Breast epithelium (tissue), 3 donors: ENCODE data around the gene PUM2.

ENCODE experiments used
- CTCF ChIP-seq, 3 donors: fragments of 450-650 bp; IDR thresholded peaks; one replicate each; pipeline ENCODE4 v1.5.1; 2016 to 2017; ENCODE audit warnings: antibody characterized with exemption in 3 of 3, mild to moderate bottlenecking in 3 of 3, moderate library complexity in 3 of 3
- POLR2A ChIP-seq: fragments of 450-650 bp; IDR thresholded peaks from one replicate; pipeline ENCODE4 v1.6.1; 2016; ENCODE audit warnings: antibody characterized with exemption, mild to moderate bottlenecking, moderate library complexity

GRCh38 chr2:20393986-20394385, 43.3 kb upstream of the PUM2 start:
- TF ChIP-seq POLR2A = no peak
- no peak for TF ChIP-seq CTCF (IDR thresholded peaks at IDR 0.05)
